NCI-H69 (cell line): ENCODE measurements around the gene TUBGCP6.
"Not testable (repeated sequence)": the region's sequence is repeated elsewhere in the genome, so short reads cannot be mapped to it uniquely, and the experiment has no call there.

Experiments
- DNase-seq: peaks from one replicate; lab custom pipeline; 2025; lab: John Stamatoyannopoulos, UW

TUBGCP6 gene

DNA sequence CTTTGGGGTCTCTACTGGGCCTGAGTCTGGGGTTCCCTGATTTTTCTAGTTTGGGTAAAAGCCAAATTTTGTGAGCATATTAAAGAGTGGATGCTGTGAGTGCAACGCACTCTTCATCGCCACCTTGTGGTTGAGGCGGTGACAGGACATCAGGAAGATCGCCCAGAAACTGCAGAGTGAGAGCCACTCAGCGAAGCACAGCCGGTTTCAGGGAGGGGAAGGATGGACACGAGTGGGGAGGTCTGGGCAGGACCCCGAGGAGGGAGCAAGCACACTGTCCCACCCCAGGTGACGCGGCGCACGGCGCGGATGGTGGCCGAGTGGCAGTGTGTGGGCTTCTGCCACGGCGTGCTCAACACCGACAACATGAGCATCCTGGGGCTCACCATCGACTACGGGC lies 34.9 kb downstream of the TUBGCP6 start:
- DNase-seq: peak; percentile 58

GRCh38 chr22:50208939-50209892 lies 35.6 kb downstream of the TUBGCP6 start:
- DNase-seq: no peak

- DNase-seq: no peak
These were observed 36.3 kb downstream of the TUBGCP6 start for GRCh38 chr22:50208430-50208938.

DNA sequence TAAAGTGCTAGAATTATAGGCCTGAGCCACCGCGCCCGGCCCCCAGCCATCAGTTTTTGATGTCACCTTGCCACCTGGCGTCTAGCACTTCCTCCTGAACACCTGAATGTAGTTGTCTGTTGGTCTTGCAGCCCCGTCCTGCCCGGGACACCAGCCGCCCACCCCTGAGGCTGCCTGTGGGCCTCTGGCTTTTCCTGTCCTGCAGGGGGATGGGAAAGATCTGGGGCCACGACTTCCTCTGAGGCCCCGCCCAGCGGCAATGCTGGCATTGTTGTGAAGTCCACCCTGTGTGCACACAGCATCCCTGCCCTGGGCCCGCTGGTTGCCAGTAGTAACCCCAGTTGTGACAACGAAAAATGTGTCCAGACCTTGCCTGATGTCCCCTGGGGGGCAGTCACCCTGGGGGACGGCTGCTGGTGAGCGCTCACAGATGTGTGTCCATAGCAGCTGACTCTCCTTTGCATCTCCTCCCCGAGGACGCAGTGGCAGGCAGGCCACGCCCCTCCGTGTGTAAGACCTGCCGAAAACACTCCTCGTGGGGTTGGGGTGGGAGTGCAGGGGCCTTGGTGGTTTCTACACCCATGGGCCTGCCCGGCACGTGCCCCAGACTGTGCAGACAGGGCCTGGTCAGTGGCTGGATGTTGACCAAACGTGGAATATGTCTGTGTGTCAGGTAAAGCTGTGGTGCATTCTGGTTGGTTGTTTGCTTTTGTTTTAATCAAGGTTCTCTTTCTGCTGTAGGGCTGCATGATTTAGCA lies 37.3 kb downstream of the TUBGCP6 start:
- no peak for DNase-seq

DNA sequence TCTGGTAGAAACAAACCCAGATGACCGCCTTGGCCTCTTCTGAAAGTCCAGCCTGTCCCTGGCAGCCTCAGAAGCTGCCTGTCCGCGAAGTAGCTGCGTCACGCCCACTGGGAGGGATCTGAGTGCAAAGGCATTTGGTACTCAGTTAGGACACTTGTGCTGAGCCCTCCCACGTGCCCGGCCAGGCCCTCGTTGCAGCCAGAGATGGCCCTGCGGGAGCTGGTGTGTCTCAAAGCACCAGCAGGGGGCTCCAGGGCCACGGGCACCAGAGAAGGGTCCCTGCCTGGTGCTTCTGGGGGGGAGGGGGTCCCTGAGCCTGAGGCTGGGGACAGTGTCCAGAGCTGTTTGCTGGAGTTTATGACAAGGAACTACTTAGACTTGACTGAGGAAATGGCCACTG lies 38.2 kb downstream of the TUBGCP6 start:
- DNase-seq: peak; percentile 27

- DNase-seq: no peak
These were observed 38.8 kb downstream of the TUBGCP6 start for GRCh38 chr22:50205781-50206569.

- DNase-seq: not testable (repeated sequence)
These were observed 39.8 kb downstream of the TUBGCP6 start for GRCh38 chr22:50204998-50205397.

DNA sequence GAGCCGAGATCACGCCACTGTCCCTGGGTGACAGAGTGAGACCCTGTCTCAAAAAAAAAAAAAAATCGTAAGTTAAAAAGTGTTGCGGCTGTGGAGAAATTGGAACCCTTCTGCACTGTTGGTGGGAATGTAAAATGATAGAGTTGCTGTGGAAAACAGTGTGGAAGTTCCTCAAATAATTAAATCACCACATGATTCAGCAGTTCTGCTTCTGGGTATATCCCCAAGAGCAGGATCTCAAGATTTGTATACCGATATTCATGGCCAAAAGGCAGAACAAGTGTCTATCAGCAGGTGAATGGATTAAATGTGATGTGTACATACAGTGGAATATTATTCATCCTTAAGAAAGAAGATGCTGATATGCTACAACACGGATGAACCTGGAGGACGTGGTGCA lies 40.3 kb downstream of the TUBGCP6 start:
- DNase-seq: no peak

- DNase-seq: no peak
These were observed 41.5 kb downstream of the TUBGCP6 start for GRCh38 chr22:50203288-50203687.

DNA sequence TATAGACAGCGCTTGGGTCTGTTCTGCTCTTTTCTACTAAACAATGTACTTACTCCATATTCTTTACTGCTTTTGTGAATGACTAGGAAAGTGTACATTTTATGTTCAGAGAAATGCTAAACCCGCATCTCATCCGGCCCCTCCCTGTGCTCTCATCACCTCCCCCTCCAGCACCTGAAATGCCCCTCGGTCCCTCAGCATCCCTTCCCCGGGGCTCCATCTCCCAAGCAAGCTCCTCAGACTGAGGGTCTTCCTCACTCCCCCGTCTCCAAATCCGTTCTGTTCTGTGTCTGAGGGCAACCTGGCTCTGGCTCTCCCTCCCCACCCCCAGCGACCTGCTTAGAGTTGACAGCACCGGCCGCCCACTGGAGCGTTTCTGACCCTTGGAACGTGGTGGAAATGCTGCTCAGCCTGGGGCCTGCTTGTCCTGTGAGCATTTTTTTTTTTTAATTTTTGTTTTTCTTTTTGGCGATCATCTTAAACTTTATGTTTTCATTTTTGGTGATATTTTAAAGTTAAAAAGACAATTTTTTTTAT lies 42.6 kb downstream of the TUBGCP6 start:
- DNase-seq: no peak

DNA sequence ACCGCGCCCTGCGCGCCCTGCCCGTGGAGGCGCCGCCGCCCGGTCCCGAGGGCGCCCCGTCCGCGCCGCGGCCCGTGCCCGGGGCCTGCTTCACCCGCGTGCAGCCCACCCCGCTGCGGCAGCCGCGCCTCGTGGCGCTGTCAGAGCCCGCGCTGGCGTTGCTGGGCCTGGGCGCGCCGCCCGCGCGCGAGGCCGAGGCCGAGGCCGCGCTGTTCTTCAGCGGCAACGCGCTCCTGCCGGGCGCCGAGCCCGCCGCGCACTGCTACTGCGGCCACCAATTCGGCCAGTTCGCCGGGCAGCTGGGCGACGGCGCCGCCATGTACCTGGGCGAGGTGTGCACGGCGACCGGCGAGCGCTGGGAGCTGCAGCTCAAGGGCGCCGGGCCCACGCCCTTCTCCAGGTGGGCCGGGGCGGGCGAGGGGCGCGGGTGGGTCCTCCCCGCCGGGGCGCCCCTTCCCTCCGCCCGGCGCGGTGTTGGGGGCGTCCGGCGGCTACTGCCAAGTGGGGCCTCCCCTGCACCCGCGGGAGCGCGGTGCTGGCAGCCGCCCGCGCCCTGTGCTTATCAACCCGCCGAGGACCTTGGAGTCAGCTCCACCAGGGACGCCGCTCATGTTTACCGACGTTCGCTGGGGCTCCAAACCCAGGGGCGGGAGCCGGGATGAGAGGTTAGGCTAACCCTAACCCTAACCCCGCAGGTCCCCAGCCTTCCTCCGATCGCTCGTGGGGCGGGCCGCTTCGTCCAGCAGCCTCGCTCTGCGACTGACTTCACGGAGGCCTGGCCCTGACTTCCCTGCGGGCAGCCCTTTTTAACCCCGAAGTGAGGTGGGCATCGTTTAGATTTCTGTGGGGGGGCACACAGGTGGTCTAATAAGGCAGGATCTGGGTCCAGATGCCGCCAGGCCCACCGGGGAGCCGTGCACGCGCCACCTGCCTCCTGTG lies 43.4 kb downstream of the TUBGCP6 start:
- DNase-seq: peak; percentile 61

GRCh38 chr22:50200461-50201190 lies 44.2 kb downstream of the TUBGCP6 start, which contains the start of gene SELENOO:
SELENOO (plus strand) TSS chr22:50201011; CDS start chr22:50201037, 26 bp downstream.
- peak; percentile 95 for DNase-seq

DNA sequence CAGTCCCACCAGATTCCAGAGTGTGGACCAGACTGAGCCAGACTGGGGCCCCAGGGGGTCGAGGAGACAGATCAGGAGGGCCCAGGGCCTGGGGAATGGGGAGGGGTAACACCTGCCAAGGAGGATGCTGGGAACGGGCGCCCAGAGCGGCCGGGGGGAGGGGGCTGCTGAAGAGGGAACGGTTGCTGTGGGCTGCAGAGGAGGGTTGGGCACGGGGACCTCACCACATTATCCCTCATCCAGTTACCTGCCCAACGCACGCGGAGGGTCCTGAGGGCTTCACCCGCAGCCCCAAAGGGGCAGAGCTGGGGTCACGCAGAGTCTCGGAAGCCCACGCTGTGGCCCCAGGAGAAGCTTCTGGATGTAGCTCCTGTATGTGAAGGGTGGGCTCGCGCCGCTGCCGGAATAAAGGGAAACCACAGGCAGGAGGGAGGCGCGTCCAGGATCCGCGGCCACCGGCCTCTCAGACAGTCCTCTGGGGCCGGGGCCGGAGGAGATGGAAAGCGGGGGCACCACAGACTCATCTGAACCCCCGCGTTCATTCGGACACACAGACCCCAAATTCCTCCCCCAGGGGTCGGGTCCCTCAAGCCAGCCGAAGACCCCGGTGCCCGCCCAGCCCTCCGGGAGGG lies 44.9 kb downstream of the TUBGCP6 start:
- DNase-seq: peak; percentile 38

DNA sequence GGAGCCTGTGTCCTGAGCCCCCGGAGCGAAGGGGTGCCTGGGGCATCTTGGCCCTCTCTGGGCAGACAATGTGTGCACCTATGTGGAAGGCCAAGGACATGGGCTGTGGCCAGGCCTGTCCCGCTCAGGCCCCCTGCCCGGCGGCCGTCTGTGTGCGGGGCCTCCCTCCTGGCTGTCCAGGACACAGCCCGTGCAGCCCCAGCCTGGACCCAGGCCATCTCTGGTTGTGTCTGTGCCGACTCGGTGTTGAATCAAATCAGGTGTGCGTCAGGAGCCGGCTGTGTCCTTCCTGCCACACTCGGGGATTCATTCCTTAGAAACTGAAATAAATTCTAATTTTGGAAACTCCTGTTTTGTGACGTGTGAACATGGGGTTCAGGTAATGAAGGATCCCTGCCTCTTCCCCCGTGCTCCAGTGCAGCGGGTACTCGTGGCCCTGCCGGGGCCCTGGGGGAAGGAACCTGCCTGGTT lies 45.5 kb downstream of the TUBGCP6 start:
- no peak for DNase-seq

DNA sequence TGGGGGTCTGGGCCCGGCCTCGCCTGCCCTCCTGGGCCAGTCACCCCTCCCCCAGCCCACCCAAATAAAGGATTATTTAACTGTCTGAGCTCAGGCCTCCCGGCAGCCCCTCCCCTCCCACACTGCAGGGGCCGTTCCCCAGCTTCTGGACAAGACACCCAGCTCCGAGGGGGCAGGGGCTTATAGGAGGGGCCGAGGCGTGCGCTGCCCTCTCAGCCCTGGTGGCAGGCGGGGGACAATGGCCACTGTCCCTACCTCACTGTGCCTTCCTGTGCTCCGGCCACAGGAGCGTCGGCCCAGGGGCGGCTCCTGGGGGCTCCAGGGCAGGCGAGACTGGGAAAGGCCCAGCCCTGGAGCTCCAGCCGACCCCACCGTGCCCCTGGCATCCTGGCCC lies 46.2 kb downstream of the TUBGCP6 start:
- no peak for DNase-seq

GRCh38 chr22:50197856-50198623 lies 46.8 kb downstream of the TUBGCP6 start:
- no peak for DNase-seq

DNA sequence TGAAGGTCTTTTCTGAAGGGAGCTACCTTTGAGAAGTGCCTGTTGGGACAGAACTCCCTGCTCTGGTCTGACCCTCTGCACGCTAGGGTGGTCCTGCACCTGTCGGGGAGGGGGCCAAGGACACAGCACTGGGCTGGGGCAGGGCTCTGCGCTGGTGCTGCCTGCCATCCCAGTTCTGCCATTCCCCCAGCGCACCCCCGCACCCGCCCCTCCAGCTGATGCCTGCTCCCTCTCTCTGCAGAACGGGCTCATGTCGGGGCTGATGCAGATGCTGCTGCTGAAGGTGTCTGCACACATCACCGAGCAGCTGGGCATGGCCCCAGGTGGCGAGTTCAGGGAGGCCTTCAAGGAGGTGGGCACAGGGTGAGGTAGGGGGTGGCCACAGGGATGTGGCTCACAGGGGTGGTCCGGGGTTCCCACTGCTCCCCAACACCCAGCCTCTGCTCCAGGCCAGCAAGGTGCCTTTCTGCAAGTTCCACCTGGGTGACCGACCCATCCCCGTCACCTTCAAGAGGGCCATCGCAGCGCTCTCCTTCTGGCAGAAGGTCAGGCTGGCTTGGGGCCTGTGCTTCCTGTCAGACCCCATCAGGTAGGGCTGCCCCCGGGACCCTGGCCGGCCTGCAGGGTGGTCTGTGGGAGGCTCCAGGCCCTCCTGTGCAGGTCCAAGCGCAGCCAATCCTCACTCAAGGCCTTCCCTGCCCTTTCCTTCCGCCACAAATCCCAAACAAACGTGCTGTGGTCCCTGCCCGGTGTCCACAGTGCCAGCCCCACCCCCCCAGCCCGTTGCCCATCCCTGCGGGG lies 47.6 kb downstream of the TUBGCP6 start:
- DNase-seq: no peak

GRCh38 chr22:50196256-50196655 lies 48.6 kb downstream of the TUBGCP6 start:
- DNase-seq: no peak
